Kidney epithelial cell (primary cell): ENCODE measurements around the gene SKAP1. TPM values are rescaled to one million over a fixed set of nuclear protein-coding genes. Genes with fewer than 3 reads are reported as not detected.

ENCODE experiments used
- DNase-seq: peaks from one replicate; pipeline ENCODE4 v3.0.0-alpha.2; 2010; ENCODE audit warnings: low read depth
- H3K27me3 ChIP-seq: 2 replicates; pipeline ENCODE4 v1.6.0; 2011; ENCODE audit warnings: low read length; ENCODE audit not compliant: control insufficient read depth, insufficient read depth
- H3K36me3 ChIP-seq: 2 replicates; pipeline ENCODE4 v1.5.1; 2011; ENCODE audit warnings: low read length; ENCODE audit not compliant: control insufficient read depth, insufficient read depth
- H3K4me3 ChIP-seq: 2 replicates; pipeline ENCODE4 v1.5.1; 2011; ENCODE audit warnings: low read depth, mild to moderate bottlenecking, control low read depth, low read length
- CTCF ChIP-seq: IDR thresholded peaks from 2 replicates; pipeline ENCODE4 v1.5.1; 2011; ENCODE audit warnings: mild to moderate bottlenecking, moderate library complexity, low read length, control low read depth, inconsistent platforms; ENCODE audit not compliant: insufficient read depth, poor library complexity, severe bottlenecking
- total RNA-seq: library from RNA; depleted of rRNA; stranded (reverse); fragments of >200 nt; gene quantifications from 2 replicates; pipeline ENCODE4 v1.2.3, GENCODE V29; 2015

Gene SKAP1
- total RNA-seq, 1 donor from 2014 or later, result 5.6 TPM

- no peak for TF ChIP-seq CTCF
- no peaks in the 10 kb centered on the region for H3K36me3 ChIP-seq
- no peak for DNase-seq
- no peaks in the 10 kb centered on the region for H3K27me3 ChIP-seq
- no peak overlapping the region for H3K4me3 ChIP-seq
These were observed 130.3 kb downstream of the SKAP1 start for GRCh38 chr17:48299760-48300159.

GRCh38 chr17:48297825-48298224, 132.2 kb downstream of the SKAP1 start:
- TF ChIP-seq CTCF, result no peak
- Histone ChIP-seq H3K4me3 (no peak overlapping the region), H3K27me3 (no peaks in the 10 kb centered on the region), H3K36me3 (no peaks in the 10 kb centered on the region)
- no peak for DNase-seq

GRCh38 chr17:48296453-48296852, 133.6 kb downstream of the SKAP1 start:
- Histone ChIP-seq H3K36me3 (no peaks in the 10 kb centered on the region), H3K27me3 (no peaks in the 10 kb centered on the region), H3K4me3 (no peak overlapping the region)
- TF ChIP-seq CTCF, result no peak
- DNase-seq, result no peak

- Histone ChIP-seq H3K27me3 (no peaks in the 10 kb centered on the region), H3K4me3 (no peak overlapping the region), H3K36me3 (no peaks in the 10 kb centered on the region)
- TF ChIP-seq CTCF, result no peak
- DNase-seq, result no peak
These were observed 134.4 kb downstream of the SKAP1 start for GRCh38 chr17:48295362-48296288.

- H3K4me3 ChIP-seq, result no peak overlapping the region
- no peak for TF ChIP-seq CTCF
- no peak for DNase-seq
- no peaks in the 10 kb centered on the region for H3K36me3 ChIP-seq
- no peaks in the 10 kb centered on the region for H3K27me3 ChIP-seq
These were observed 135.1 kb downstream of the SKAP1 start for GRCh38 chr17:48294806-48295361.
